IPS-NIHi7 (cell line): Measurements from ENCODE around the gene DMXL2.
"Not testable (repeated sequence)": the region's sequence is repeated elsewhere in the genome, so short reads cannot be mapped to it uniquely, and the experiment has no call there.

Experiments
- DNase-seq: peaks from one replicate; pipeline ENCODE4 v3.0.0; 2012; ENCODE audit warnings: mixed read lengths; ENCODE audit errors: extremely low spot score

Gene DMXL2

GRCh38 chr15:51622604-51623370, at the start of gene DMXL2:
Gene DMXL2 (minus strand): TSS chr15:51622771. CDS start chr15:51622545, 226 bp downstream.
- DNase-seq: peak; percentile 93

- peak; percentile 42 for DNase-seq
Observed at GRCh38 chr15:51672155-51672687, 49.6 kb upstream of the DMXL2 start.

- DNase-seq: no peak
Observed at GRCh38 chr15:51669381-51669780, 46.8 kb upstream of the DMXL2 start.

GRCh38 chr15:51668446-51668845, 45.9 kb upstream of the DMXL2 start:
- no peak for DNase-seq

- DNase-seq: no peak
Observed at GRCh38 chr15:51667478-51667877, 44.9 kb upstream of the DMXL2 start.

- DNase-seq: no peak
Observed at GRCh38 chr15:51661072-51661471, 38.5 kb upstream of the DMXL2 start.

- DNase-seq: no peak
Observed at GRCh38 chr15:51658664-51659063, 36.1 kb upstream of the DMXL2 start.

GRCh38 chr15:51655401-51656057, 33.0 kb upstream of the DMXL2 start:
- not testable (repeated sequence) for DNase-seq

- no peak for DNase-seq
Observed at GRCh38 chr15:51652084-51652668, 29.6 kb upstream of the DMXL2 start.

- peak; percentile 61 for DNase-seq
Observed at GRCh38 chr15:51649659-51650521, 27.3 kb upstream of the DMXL2 start.

- DNase-seq: not testable (repeated sequence)
Observed at GRCh38 chr15:51648643-51649042, 26.1 kb upstream of the DMXL2 start.

GRCh38 chr15:51648101-51648500, 25.5 kb upstream of the DMXL2 start:
- DNase-seq: not testable (repeated sequence)

GRCh38 chr15:51647128-51647562, 24.6 kb upstream of the DMXL2 start:
- no peak for DNase-seq

GRCh38 chr15:51642696-51643095, 20.1 kb upstream of the DMXL2 start:
- no peak for DNase-seq

GRCh38 chr15:51641490-51642130, 19.0 kb upstream of the DMXL2 start:
- no peak for DNase-seq

- no peak for DNase-seq
Observed at GRCh38 chr15:51634591-51635198, 12.1 kb upstream of the DMXL2 start.

GRCh38 chr15:51629612-51630011, 7.0 kb upstream of the DMXL2 start:
- no peak for DNase-seq

GRCh38 chr15:51625236-51625635, 2.7 kb upstream of the DMXL2 start:
- no peak for DNase-seq

GRCh38 chr15:51624022-51624421, 1.5 kb upstream of the DMXL2 start:
- no peak for DNase-seq

- DNase-seq: no peak
Observed at GRCh38 chr15:51623386-51623938, 891 bp upstream of the DMXL2 start.
